Sigmoid colon (tissue), 4 donors: Measurements from ENCODE around the gene IL3RA.

Experiments used
- CTCF ChIP-seq, 4 experiments: fragments of 450-650 bp in 3 of 4; fragments of 200-600 bp in 1 of 4; IDR thresholded peaks; one replicate each; pipeline ENCODE4 v1.5.1; 2016 to 2019; ENCODE audit warnings: antibody characterized with exemption in 4 of 4, mild to moderate bottlenecking in 3 of 4, moderate library complexity in 2 of 4
- EP300 ChIP-seq, 4 donors: sonication (generic); formaldehyde crosslinking; IDR thresholded peaks; one replicate each; pipeline ENCODE4 v1.6.1; 2017; ENCODE audit warnings: antibody characterized with exemption in 4 of 4
- POLR2A ChIP-seq, 2 donors: fragments of 450-650 bp; IDR thresholded peaks; one replicate each; pipeline ENCODE4 v1.6.1; 2016; ENCODE audit warnings: antibody characterized with exemption in 2 of 2, mild to moderate bottlenecking in 2 of 2, moderate library complexity in 2 of 2
- POLR2AphosphoS5 ChIP-seq, 4 donors: sonication (generic); formaldehyde crosslinking; IDR thresholded peaks; one replicate each; pipeline ENCODE4 v1.6.1; 2017; ENCODE audit warnings: antibody characterized with exemption in 4 of 4

GRCh38 chrX:1327651-1328304 lies 8.8 kb upstream of the IL3RA start:
- TF ChIP-seq POLR2A (IDR thresholded peaks at IDR 0.05) (no peak), CTCF (IDR thresholded peaks at IDR 0.05) (no peak), EP300 (IDR thresholded peaks at IDR 0.05) (no peak), POLR2AphosphoS5 (IDR thresholded peaks at IDR 0.05) (no peak)
